GM19455 (cell line): ENCODE measurements around the gene CGNL1.

ENCODE experiments used
- ATAC-seq: cut with Tn5 transposase; IDR thresholded peaks from one replicate; pipeline ENCODE4 v1.9.1; 2021; ENCODE audit not compliant: unreplicated experiment

Gene CGNL1

DNA sequence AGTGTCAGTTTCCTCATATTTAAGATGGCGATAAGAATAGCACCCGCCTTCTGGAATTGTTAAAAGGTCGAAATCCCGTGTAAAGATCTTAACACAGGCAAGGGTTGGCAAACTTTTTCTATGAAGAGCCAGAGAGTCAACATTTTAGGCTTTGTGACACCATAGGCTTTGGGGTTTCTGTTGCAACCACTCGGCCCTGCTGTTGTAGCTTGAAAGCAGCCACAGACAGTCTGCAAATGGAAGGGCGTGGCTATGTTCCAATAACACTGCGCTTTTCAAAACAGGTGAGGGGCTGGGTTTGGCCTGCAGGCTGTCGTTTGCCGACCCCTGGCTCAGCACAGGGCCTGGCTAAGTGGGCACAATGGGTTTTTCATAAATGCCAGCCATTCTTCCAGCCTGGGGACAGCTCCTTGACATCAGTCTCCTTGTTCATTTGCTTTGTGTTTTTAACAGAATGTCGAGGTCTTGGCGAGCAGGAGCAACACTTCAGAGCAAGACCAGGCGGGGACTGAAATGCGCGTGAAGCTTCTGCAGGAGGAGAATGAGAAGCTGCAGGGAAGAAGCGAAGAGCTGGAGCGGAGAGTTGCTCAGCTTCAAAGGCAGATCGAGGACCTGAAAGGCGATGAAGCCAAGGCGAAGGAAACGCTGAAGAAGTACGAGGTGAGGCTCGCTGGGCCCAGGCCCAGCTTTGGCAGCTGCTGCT is 140.2 kb downstream of the CGNL1 start:
- ATAC-seq: no peak

DNA sequence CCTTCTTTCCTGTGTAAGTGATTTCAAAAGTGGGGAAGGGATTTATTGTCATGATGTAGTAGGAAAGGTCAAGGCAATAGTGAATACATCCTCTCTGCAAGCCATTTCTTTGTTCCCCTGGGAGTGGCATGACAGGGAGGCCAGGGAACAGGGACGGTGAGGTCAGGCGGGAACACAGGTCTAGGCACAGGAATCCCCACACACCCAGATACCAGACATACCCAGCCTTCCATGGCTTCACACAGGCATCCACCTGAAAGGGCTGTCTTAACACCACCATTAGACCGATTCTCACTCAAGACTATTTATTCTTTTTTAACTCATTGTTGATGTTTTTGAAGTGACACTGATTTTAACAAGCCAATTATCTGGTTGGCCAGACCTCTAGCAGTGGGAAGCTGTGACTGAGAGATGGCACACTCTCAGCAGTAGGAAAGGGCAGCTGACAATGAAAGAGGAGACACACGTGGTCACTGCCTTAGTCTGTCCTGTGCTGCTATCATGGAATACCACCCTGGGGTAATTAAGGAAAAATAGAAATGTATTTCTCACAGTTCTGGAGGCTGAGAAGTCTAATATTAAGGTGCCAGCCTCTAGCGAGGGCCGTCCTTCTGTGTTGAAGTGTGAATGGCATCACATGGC is 140.8 kb downstream of the CGNL1 start:
- no peak for ATAC-seq

DNA sequence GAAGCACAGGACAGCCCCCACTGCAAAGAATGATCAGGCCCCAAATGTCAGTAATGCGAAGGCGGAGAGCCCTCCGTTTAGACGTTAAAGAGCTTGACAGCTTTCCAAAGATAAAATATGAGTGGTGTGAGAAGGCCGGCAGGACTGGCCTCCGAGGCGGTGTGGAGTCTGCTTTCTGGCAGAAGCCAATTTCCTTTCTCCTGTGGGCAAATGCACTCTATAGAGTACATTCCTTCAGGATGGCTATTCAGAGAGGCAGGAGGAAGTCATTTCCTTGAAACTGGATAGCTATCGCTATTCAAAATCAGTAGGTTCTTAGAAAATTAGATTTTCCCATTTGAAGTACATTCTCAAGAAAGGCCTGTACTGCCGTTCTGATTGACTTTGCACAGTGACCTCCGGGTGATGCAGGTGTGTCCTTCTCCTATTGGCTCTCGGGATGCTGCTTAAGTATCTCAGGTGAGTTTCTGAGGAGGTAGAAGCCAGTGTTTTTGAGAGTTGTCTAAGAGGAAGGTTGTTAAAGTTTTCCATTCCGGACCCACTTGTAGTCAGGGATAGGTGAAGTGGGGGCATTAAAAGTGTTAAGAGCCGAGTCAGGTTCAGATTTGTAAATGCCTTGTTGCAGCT is 142.6 kb downstream of the CGNL1 start:
- ATAC-seq: no peak

DNA sequence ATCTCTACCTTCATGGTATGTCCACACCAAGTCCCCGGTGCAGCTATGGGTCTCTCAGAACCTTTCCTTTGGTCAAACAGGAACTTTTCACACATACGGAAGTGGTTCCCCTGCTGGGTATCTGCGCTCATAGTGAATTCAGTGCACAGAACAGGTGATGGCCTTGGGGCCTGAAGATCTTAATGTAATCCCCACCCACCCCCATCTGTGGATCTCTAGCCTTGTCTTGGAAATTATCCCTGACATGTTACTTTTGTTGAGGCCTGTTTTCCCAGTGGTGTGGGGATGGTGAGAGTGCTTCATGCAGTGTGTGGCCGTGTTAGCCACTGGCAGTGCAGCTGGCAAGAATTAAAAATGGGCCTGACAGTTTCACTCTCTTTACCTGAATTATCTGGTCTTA is 143.5 kb downstream of the CGNL1 start:
- ATAC-seq: no peak

DNA sequence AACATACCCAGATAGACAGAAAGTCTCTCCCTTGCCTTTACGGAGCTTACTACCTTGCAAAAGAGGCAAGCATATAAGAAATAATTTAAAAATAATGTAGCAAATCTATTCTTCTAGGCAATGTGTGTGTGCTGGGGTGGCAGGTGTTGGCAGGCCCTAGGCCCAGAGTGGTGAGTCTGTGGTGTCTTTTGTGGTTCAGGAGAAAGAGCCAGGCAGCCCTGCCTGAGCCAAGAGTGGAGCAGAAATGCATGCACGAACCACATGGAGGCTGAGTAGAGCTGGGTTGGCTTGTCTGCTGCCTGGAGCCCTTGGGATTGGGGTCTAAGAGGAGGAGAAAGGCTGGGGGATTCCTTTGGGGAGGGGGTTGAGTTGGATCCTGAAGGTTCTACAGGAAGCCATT is 145.2 kb downstream of the CGNL1 start:
- no peak for ATAC-seq

DNA sequence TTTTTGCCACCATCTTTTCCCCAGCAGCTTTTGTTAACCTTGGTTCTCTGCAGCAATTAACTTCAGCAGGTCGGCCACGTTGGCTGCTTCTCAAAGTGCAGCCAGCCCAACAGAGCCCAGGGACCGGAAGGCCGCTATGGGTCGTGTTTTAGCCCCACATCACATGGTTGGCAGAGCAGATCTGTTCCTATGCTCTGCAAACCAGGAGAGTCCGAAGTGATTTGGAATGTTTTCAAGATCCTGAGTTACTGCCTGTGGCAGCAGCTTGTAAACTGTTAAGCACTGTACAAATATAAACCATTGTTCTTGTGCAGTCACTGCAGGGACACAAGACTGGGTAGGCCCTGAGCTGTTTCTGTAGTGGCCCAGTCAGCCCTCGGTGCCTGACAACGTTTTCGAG is 145.8 kb downstream of the CGNL1 start:
- ATAC-seq: no peak

GRCh38 chr15:57525581-57525980 is 149.3 kb downstream of the CGNL1 start:
- ATAC-seq: no peak

- ATAC-seq: no peak
Measured at GRCh38 chr15:57526076-57526475, 149.8 kb downstream of the CGNL1 start.

- no peak for ATAC-seq
Measured at GRCh38 chr15:57526615-57527014, 150.3 kb downstream of the CGNL1 start.

DNA sequence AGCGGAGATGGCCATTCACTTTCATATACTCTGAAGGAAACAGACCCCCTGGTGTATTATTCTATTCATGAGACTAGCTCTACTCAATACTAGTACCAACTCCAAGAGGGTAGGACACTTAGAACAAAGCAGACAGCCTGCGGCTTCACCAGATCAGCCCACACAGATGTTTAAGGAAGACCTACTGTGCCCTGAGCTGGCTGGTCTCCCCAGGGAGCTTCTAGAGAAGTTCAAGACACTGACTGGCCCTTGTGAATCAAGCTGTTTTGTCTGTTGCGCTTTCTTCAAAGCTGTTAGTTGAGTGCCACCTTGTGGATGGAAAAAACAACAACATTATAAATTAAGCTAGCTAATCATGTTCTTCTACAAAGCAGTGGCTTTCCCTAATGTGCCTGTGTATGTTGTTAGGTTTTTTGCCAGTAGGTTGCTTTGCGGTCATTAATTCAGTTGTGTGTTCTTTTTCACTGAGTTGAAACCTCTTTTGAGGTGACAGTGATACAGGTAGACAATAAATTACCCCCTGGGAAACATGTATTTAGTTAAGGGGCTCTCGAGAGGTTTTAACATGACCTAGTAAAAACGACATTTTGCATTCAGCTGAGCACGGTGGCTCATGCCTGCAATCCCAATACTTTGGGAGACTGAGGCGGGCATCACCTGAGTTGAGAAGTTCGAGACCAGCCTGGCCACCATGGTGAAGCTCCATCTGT is 151.2 kb downstream of the CGNL1 start:
- no peak for ATAC-seq

DNA sequence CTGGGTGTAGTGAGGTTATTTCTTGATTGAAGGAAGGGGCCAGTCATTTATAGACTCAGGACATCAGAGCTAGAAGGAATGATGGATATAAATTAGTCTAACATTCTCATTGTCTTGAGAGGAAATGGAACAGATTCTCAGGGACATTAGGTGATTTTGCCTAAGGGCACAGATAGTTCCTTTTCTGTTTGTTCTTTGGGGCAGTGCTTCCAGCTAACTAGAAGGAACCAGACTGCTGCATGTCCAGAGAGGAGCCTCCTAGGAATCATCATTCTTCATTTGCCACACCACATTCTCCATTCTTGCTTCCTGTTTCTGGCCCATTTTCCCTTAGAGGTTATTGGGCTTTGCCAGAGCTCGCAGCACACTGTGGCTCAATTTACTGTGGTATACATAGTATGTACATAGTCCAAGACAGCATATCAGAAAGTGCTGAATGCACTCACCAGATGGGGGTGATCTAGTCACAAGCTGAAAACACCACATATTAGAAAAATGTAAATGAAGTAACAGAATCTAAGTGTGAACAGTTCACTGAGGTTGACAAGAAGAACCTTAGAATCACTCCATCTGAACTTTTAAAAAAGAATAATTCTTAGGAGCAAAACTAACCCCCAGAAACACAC is 152.7 kb downstream of the CGNL1 start:
- no peak for ATAC-seq

DNA sequence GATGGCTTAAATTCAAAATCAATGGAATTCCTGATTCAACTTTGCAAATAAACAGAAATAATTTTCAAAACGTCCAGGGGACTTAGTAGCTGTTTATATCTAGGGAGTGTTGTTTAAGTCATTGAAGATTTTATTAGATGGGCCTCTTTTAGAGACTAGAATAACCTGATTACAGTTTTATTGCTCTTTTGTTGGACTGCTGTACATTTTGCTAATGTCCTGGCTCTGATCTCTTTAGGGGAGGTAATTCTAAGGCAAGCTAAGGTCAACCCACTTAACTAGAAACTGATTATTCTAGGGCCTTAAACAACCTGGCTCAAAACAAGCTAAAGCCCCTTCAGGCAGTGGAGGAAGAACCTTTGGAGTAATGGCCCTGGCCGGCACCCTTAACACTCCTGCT is 153.4 kb downstream of the CGNL1 start:
- ATAC-seq: no peak

- no peak for ATAC-seq
Measured at GRCh38 chr15:57532731-57533447, 156.6 kb downstream of the CGNL1 start.

- no peak for ATAC-seq
Measured at GRCh38 chr15:57533448-57533799, 157.1 kb downstream of the CGNL1 start.

- no peak for ATAC-seq
Measured at GRCh38 chr15:57534281-57534680, 158.0 kb downstream of the CGNL1 start.

- no peak for ATAC-seq
Measured at GRCh38 chr15:57537072-57537471, 160.8 kb downstream of the CGNL1 start.

DNA sequence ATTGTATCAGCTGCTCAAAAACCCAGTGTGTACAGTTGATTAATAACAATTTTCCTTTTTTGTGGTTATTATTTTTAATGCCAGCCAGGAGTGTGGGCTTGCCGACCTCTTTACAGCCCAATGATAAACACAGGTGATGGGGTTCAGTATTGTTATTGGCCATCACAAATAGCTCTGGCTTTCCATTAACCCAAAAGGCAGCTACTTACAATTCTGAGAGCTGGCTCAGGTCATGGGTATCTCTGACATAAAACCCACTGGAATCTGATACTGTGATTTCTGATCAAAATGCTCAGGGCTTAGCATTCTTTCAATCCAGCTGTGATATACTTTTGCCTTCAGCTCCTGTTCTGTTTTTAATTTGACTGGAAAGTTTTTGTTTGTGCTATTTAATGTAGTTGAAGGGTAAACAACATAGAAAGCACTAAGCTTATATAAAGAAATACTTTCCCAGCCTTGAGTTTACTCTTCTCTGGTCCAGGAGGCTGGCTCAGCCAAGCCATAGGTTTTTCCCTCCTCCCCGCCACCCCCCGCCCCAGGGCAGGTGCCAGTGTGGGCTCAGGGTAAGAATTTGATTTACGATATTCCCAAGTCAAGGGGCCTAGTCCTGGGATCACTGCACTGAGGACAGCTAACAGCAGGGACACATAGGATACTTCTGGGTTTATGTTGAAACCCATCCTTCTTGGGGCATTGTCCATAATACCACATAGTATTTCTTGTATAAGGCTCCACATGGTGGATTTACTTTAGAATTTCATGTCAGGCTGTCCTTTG is 161.4 kb downstream of the CGNL1 start:
- no peak for ATAC-seq

GRCh38 chr15:57538265-57538529 is 161.9 kb downstream of the CGNL1 start:
- no peak for ATAC-seq

GRCh38 chr15:57538821-57539220 is 162.5 kb downstream of the CGNL1 start:
- no peak for ATAC-seq

DNA sequence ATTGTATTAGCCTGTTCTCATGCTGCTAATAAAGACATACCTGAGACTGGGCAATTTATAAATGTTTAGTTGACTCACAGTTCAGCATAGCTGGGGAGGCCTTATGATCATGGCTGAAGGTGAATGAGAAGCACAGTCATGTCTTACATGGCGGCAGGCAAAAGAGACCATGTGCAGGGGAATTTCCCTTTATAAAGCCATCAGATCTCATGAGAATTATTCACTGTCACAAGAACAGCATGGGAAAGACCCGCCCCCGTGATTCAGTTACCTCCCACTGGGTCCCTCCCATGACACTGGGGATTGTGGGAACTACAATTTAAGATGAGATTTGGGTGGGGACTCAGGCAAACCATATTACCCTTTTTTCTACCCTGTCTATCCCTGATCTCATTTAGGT is 163.9 kb downstream of the CGNL1 start:
- ATAC-seq: no peak
